ENCODE data around the gene CDKN2B.

The CDKN2B gene

DNA sequence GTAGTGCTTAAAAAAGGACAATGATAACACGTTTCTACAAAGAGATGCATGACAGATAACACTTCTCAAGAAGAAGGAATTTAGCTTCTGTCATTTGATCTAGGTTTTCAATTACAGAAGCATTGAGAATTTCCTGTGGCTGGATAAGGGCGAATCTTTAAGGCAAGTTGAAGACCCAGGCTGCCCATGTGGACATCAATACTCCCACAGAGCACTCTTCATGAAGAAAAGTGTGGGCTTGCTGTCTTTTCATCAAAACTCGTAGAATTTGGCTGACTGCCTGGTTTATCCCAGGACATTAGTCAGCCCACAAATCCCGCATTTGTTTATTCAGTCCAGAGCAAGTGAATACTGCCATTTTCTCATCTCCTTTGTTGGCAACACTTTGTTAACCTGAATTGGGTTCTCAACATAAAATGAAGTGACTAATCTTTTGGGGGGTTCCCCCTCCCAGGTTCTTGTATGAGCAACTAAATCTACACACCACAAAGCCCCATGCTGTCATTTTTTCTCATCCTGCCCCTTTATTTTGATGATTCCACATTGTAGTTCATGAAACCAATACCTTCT, 43.4 kb upstream of the CDKN2B start:
- no peak overlapping the region for H3K4me3 ChIP-seq (ENCODE audit: low read depth, low read length)
- no peak for TF ChIP-seq CTCF (IDR thresholded peaks at IDR 0.05; ENCODE audit: borderline replicate concordance, insufficient read depth, low read depth, low read length)

DNA sequence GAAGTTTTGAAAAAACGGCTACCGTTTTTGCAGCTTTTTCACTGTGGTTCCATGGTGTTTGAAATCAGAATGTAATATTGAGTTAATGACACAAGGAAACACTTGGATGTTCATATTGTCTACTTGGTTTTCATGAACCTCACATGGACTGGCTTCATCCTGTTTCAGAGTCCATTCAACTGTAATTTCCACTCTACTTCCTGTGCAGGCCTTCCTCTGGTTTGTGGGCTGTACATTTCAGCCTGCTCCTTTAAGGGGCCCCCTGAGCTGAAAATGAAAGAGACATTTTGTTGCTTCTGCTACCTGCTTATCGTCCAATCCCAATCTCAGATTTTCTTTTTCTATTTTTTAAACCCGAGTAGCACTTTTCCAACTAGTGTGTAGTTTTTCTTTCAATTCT, 41.8 kb upstream of the CDKN2B start:
- TF ChIP-seq CTCF (IDR thresholded peaks at IDR 0.05; ENCODE audit: borderline replicate concordance, insufficient read depth, low read depth, low read length) = no peak
- no peak overlapping the region for H3K4me3 ChIP-seq (ENCODE audit: low read depth, low read length)

DNA sequence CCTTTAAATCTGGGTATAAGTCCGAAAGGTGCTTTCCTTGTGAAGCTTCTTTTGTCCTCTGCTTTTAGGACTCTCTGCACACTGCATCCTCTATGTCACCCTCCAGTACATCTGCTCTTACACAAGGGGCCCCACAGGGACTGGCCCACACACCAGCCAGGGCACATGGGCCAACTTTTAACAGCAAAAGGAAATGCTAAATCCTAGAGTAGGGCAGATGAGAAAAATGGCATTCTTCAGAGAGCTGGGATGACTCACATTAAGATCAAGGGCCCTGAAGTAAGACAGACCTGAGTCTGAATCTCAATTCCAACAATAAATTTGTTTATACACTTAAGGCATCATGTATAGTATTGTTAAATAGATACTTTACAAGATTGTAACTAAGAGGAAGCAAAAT, 40.3 kb upstream of the CDKN2B start:
- no peak overlapping the region for H3K4me3 ChIP-seq (ENCODE audit: low read depth, low read length)
- no peak for TF ChIP-seq CTCF (IDR thresholded peaks at IDR 0.05; ENCODE audit: borderline replicate concordance, insufficient read depth, low read depth, low read length)

- H3K4me3 ChIP-seq (ENCODE audit: low read depth, low read length) = no peak overlapping the region
- no peak for TF ChIP-seq CTCF (IDR thresholded peaks at IDR 0.05; ENCODE audit: borderline replicate concordance, insufficient read depth, low read depth, low read length)
Measured at GRCh38 chr9:22047596-22047995, 38.5 kb upstream of the CDKN2B start.

DNA sequence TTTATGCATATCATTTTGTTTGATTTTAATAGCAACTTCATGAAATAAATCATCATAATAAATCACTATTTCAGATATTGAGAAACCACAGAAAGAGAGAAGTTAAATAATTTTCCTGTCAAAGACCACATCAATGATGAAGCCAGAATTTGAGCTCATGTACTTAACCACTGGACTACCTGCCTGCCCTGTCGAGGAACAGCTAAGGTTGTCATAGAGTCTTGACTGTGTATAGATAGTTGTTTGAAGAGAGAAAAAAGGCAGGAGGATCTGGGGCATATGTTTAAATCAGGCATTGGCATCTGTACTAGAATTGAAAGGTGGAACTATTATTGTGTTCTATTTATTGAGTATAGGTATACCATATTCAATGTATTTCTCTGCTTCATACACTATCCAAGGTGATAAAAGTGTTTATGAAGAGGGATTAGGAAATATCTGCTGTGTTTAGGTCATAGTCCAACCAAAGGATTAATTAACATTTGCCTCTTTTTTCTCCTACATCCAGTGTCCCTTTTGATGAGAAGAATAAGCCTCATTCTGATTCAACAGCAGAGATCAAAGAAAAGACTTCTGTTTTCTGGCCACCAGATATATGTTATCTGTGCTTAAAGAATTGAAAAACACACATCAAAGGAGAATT, 37.3 kb upstream of the CDKN2B start:
- no peak for TF ChIP-seq CTCF (IDR thresholded peaks at IDR 0.05; ENCODE audit: borderline replicate concordance, insufficient read depth, low read depth, low read length)

DNA sequence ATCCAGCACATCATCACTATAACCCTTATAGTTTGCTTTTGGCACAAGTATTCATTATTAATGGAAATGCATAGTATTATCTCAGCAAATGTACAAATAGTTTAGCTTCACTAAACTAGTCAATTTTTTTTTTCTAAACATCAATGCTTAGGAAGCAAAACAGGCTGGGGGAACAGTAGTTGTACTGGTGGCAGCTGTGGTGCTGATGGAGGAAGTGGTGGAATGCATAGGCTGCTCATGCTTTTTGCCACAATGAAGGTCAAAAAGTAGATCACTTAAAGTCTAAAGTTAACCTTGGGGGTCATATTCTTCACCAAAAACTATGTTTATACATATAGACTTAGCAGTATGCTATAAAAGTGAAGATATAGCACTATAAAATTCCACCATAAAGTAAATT, 36.3 kb upstream of the CDKN2B start:
- TF ChIP-seq CTCF (IDR thresholded peaks at IDR 0.05; ENCODE audit: borderline replicate concordance, insufficient read depth, low read depth, low read length) = no peak
- H3K4me3 ChIP-seq (ENCODE audit: low read depth, low read length) = no peak overlapping the region

More for the DNA sequence above, 37.3 kb upstream of the CDKN2B start:
- no peak overlapping the region for H3K4me3 ChIP-seq (ENCODE audit: low read depth, low read length)

DNA sequence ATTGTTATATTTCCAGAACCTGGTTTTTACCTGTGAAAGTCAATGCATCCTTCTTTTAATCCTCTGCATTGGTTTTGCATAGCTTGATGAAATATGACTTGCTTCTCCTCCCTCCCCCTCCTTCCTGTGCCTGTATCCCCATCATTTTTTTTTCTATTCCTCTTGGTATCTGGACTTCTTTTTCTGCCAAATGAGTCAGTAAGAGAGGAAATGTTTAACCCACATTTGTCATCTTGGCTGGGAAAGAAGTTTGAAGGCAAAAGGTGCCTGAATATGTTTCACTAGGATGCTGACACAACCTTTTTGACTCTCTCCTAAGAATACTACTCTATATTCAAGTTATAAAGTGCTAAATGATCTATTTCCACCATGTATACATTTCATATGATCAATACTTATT, 35.5 kb upstream of the CDKN2B start:
- TF ChIP-seq CTCF (IDR thresholded peaks at IDR 0.05; ENCODE audit: borderline replicate concordance, insufficient read depth, low read depth, low read length) = no peak
- H3K4me3 ChIP-seq (ENCODE audit: low read depth, low read length) = no peak overlapping the region
